Measurements from ENCODE around the gene ADAMTSL2. TPM values are rescaled to one million over a fixed set of nuclear protein-coding genes. Genes with fewer than 3 reads are reported as not detected.
A peak's percentile ranks its signal among the peaks of the same experiment; 100 is the strongest.
"Not testable (repeated sequence)": the region's sequence is repeated elsewhere in the genome, so short reads cannot be mapped to it uniquely, and the experiment has no call there.

The ADAMTSL2 gene
- total RNA-seq, 1 donor from 2014 or later: 1.3 TPM

DNA sequence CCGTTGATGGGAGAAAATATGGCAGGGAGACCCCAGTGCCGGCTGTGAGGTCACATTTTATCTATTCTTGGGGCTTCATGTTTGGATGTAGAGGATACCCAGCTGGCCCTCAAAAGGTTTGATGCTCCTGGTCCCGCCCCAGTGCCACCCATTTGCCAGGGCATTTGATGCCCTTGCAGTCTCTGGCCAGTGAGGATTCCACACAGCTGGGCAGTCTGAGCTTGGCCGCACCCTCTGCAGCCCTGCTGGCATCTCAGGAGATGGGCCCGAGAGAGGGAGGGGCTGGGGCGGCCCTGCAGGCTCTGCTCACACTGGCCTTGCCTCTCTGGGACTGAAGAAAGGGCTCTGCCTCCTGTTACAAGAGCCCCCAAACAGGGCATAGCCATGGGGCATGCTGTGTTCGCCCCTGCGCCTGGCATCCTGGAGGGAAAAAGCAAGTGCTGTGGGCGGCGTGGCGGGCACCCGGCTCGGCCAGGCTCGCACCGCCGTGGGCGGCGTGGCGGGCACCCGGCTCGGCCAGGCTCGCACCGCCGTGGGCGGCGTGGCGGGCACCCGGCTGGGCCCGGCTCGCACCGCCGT lies 27.6 kb downstream of the ADAMTSL2 start:
- H3K4me1 Mint-ChIP-seq (ENCODE audit: low read depth, unreplicated experiment): peaks cover 24% of the 10 kb centered on the region
- no peaks in the 10 kb centered on the region for H3K36me3 Mint-ChIP-seq (ENCODE audit: unreplicated experiment)
- H3K9me3 Mint-ChIP-seq (ENCODE audit: unreplicated experiment): peaks cover 13% of the 10 kb centered on the region
- no peak overlapping the region for H3K27ac Mint-ChIP-seq (ENCODE audit: unreplicated experiment)
- no peak overlapping the region for H3K4me3 Mint-ChIP-seq (ENCODE audit: unreplicated experiment)
- no peak for DNase-seq
- TF ChIP-seq CTCF (IDR thresholded peaks at IDR 0.05; ENCODE audit: partially characterized antibody, unreplicated experiment): no peak
- H3K27me3 Mint-ChIP-seq (ENCODE audit: unreplicated experiment): peaks cover 19% of the 10 kb centered on the region

DNA sequence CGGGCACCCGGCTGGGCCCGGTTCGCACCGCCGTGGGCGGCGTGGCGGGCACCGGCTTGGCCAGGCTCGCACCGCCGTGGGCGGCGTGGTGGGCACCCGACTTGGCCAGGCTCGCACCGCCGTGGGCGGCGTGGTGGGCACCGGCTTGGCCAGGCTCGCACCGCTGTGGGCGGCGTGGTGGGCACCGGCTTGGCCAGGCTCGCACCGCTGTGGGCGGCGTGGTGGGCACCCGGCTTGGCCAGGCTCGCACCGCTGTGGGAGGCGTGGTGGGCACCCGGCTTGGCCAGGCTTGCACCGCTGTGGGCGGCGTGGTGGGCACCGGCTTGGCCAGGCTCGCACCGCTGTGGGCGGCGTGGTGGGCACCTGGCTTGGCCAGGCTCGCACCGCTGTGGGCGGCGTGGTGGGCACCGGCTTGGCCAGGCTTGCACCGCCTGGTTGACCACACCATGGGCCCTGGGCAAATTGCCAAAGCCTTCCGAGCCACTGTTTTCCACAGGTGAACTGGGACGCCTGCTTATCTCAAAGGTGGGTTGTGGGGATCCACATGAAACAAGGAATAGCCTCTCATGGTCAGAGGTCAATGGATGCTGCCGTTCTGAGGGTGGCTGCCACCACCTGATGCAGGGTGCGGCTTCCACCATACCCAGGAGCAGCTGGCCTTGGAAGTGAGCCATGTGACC lies 28.2 kb downstream of the ADAMTSL2 start:
- H3K9me3 Mint-ChIP-seq (ENCODE audit: unreplicated experiment): peaks cover 13% of the 10 kb centered on the region
- TF ChIP-seq CTCF (IDR thresholded peaks at IDR 0.05; ENCODE audit: partially characterized antibody, unreplicated experiment): no peak
- no peak overlapping the region for H3K4me3 Mint-ChIP-seq (ENCODE audit: unreplicated experiment)
- no peak for DNase-seq
- no peaks in the 10 kb centered on the region for H3K36me3 Mint-ChIP-seq (ENCODE audit: unreplicated experiment)
- H3K27ac Mint-ChIP-seq (ENCODE audit: unreplicated experiment): no peak overlapping the region
- H3K4me1 Mint-ChIP-seq (ENCODE audit: low read depth, unreplicated experiment): peaks cover 24% of the 10 kb centered on the region
- peaks cover 22% of the 10 kb centered on the region for H3K27me3 Mint-ChIP-seq (ENCODE audit: unreplicated experiment)

GRCh38 chr9:133563291-133563796 lies 28.8 kb downstream of the ADAMTSL2 start:
- Mint-ChIP-seq H3K9me3 (ENCODE audit: unreplicated experiment) (peaks cover 9% of the 10 kb centered on the region), H3K27me3 (ENCODE audit: unreplicated experiment) (peaks cover 20% of the 10 kb centered on the region), H3K4me1 (ENCODE audit: low read depth, unreplicated experiment) (peaks cover 19% of the 10 kb centered on the region), H3K27ac (ENCODE audit: unreplicated experiment) (no peak overlapping the region), H3K36me3 (ENCODE audit: unreplicated experiment) (no peaks in the 10 kb centered on the region), H3K4me3 (ENCODE audit: unreplicated experiment) (no peak overlapping the region)
- peak; percentile 37 for DNase-seq
- TF ChIP-seq CTCF (IDR thresholded peaks at IDR 0.05; ENCODE audit: partially characterized antibody, unreplicated experiment): no peak

GRCh38 chr9:133563814-133564213 lies 29.3 kb downstream of the ADAMTSL2 start:
- not testable (repeated sequence) for H3K9me3 Mint-ChIP-seq (ENCODE audit: unreplicated experiment); H3K27ac Mint-ChIP-seq (ENCODE audit: unreplicated experiment); H3K4me3 Mint-ChIP-seq (ENCODE audit: unreplicated experiment); DNase-seq; H3K36me3 Mint-ChIP-seq (ENCODE audit: unreplicated experiment)
- Mint-ChIP-seq H3K4me1 (ENCODE audit: low read depth, unreplicated experiment) (peaks cover 15% of the 10 kb centered on the region), H3K27me3 (ENCODE audit: unreplicated experiment) (peaks cover 18% of the 10 kb centered on the region)

DNA sequence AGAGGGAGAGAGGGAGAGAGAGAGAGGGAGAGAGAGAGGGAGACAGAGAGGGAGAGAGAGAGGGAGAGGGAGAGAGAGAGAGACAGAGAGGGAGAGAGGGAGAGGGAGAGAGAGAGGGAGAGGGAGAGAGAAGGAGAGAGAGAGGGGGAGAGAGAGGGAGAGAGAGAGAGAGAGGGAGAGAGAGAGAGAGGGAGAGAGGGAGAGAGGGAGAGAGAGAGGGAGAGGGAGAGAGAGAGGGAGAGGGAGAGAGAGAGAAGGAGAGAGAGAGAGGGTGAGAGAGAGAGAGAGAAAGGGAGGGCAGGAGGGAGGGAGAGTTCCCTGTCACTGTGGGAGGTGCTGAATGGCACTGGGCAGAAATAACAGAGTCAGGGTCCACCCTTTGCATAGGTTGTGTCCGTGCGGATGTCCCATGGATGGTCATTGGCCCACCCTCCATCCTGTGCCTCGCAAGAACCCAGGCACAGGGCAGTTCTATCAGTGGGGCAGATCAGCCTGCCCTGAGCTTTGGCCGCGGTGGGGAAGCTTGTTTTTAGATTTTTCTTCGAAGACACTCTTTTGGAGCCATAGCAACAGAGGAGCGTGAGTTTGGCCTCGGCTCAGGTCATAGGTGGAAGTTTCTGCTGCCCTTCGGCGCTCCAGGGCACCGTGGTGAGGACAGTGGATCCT lies 30.1 kb downstream of the ADAMTSL2 start:
- no peak overlapping the region for H3K27ac Mint-ChIP-seq (ENCODE audit: unreplicated experiment)
- no peak overlapping the region for H3K4me3 Mint-ChIP-seq (ENCODE audit: unreplicated experiment)
- DNase-seq: no peak
- no peak for TF ChIP-seq CTCF (IDR thresholded peaks at IDR 0.05; ENCODE audit: partially characterized antibody, unreplicated experiment)
- peaks cover 19% of the 10 kb centered on the region for H3K4me1 Mint-ChIP-seq (ENCODE audit: low read depth, unreplicated experiment)
- H3K9me3 Mint-ChIP-seq (ENCODE audit: unreplicated experiment): peaks cover 10% of the 10 kb centered on the region
- H3K36me3 Mint-ChIP-seq (ENCODE audit: unreplicated experiment): no peaks in the 10 kb centered on the region
- peaks cover 18% of the 10 kb centered on the region for H3K27me3 Mint-ChIP-seq (ENCODE audit: unreplicated experiment)

Measured in glutamatergic neuron (in vitro differentiated cells).